ENCODE results near the gene RTP5. TPM values are rescaled to one million over a fixed set of nuclear protein-coding genes. Genes with fewer than 3 reads are reported as not detected.

The RTP5 gene
- total RNA-seq, 1 donor from 2014 or later, result not detected

GRCh38 chr2:241872313-241872642 lies 2.7 kb downstream of the RTP5 start:
- no peaks in the 10 kb centered on the region for H4K20me1 ChIP-seq (ENCODE audit: insufficient read depth, low read length)
- TF ChIP-seq CTCF (IDR thresholded peaks at IDR 0.05; ENCODE audit: insufficient read depth, low read depth, low read length), result no peak
- TF ChIP-seq EZH2 (IDR thresholded peaks at IDR 0.05; ENCODE audit: insufficient read depth, low read length), result no peak
- H3K4me2 ChIP-seq (ENCODE audit: low read length), result no peak overlapping the region
- H3K27me3 ChIP-seq (ENCODE audit: insufficient read depth, low read length), result peaks cover 13% of the 10 kb centered on the region
- Mint-ChIP-seq H3K4me3 (ENCODE audit: unreplicated experiment) (no peak overlapping the region), H3K4me1 (ENCODE audit: low read depth, unreplicated experiment) (no peaks in the 10 kb centered on the region), H3K9me3 (ENCODE audit: unreplicated experiment) (peaks cover 1% of the 10 kb centered on the region), H3K36me3 (ENCODE audit: low read depth, unreplicated experiment) (peaks cover 2% of the 10 kb centered on the region), H3K27me3 (ENCODE audit: low read depth, unreplicated experiment) (peaks cover 7% of the 10 kb centered on the region), H3K27ac (ENCODE audit: unreplicated experiment) (no peak overlapping the region)
- no peak overlapping the region for H3K27ac ChIP-seq (ENCODE audit: low read depth, low read length)
- no peaks in the 10 kb centered on the region for H3K4me1 ChIP-seq (ENCODE audit: insufficient read depth, low read length)
- no peaks in the 10 kb centered on the region for H3K79me2 ChIP-seq (ENCODE audit: insufficient read depth, low read length)
- H3K9me3 ChIP-seq (ENCODE audit: insufficient read depth, low read depth, low read length), result no peaks in the 10 kb centered on the region
- H3K36me3 ChIP-seq (ENCODE audit: insufficient read depth, low read length), result no peaks in the 10 kb centered on the region
- no peak overlapping the region for H2AFZ ChIP-seq (ENCODE audit: low read depth, low read length)
- FAIRE-seq (no peak), DNase-seq (ENCODE audit: low read depth) (no peak)
- H3K9ac ChIP-seq (ENCODE audit: low read length), result no peak overlapping the region
- H3K4me3 ChIP-seq (ENCODE audit: insufficient read depth, low read depth, low read length), result no peak overlapping the region

DNA sequence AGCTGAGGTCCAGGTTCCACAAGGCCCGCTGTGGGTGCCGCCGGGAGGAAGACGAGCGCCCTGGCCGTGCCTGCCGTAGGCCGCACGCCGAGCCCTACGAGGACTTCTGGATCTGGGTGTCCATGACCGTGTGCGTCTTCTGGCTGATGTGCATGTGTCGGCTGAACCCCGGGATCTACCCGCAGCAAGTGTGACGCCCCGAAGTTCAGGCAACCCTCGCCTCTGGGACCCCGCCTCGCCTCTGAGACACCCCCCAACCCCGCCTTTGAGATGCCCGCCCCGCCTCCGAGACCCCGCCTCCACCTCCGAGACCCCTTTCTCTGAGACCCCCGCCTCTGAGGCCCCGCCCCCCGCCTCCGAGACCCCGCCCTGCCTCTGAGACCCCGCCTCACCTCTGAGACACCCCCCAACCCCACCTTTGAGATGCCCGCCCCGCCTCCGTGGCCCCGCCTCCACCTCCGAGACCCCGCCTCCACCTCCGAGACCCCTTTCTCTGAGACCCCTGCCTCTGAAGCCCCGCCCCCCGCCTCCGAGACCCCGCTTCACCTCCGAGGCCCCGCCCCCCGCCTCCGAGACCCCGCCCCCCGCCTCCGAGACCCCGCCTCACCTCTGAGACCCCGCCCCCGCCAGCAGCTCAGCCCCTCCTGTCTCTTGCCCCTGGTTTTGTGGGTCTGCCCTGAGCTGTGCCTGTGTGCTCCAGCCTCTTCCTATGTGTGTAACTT lies 3.7 kb downstream of the RTP5 start:
- Mint-ChIP-seq H3K4me3 (ENCODE audit: unreplicated experiment) (no peak overlapping the region), H3K27me3 (ENCODE audit: low read depth, unreplicated experiment) (peaks cover 4% of the 10 kb centered on the region), H3K9me3 (ENCODE audit: unreplicated experiment) (peaks cover 1% of the 10 kb centered on the region), H3K36me3 (ENCODE audit: low read depth, unreplicated experiment) (peaks cover 2% of the 10 kb centered on the region), H3K4me1 (ENCODE audit: low read depth, unreplicated experiment) (no peaks in the 10 kb centered on the region), H3K27ac (ENCODE audit: unreplicated experiment) (no peak overlapping the region)
- no peak overlapping the region for H2AFZ ChIP-seq (ENCODE audit: low read depth, low read length)
- FAIRE-seq (no peak), DNase-seq (ENCODE audit: low read depth) (no peak)
- no peaks in the 10 kb centered on the region for H3K9me3 ChIP-seq (ENCODE audit: insufficient read depth, low read depth, low read length)
- no peak overlapping the region for H3K4me3 ChIP-seq (ENCODE audit: insufficient read depth, low read depth, low read length)
- TF ChIP-seq CTCF (IDR thresholded peaks at IDR 0.05; ENCODE audit: insufficient read depth, low read depth, low read length) (no peak), EZH2 (IDR thresholded peaks at IDR 0.05; ENCODE audit: insufficient read depth, low read length) (no peak)
- H4K20me1 ChIP-seq (ENCODE audit: insufficient read depth, low read length), result no peaks in the 10 kb centered on the region
- H3K27me3 ChIP-seq (ENCODE audit: insufficient read depth, low read length), result peaks cover 8% of the 10 kb centered on the region
- H3K4me2 ChIP-seq (ENCODE audit: low read length), result no peak overlapping the region
- no peaks in the 10 kb centered on the region for H3K4me1 ChIP-seq (ENCODE audit: insufficient read depth, low read length)
- H3K9ac ChIP-seq (ENCODE audit: low read length), result no peak overlapping the region
- no peaks in the 10 kb centered on the region for H3K36me3 ChIP-seq (ENCODE audit: insufficient read depth, low read length)
- H3K79me2 ChIP-seq (ENCODE audit: insufficient read depth, low read length), result no peaks in the 10 kb centered on the region
- H3K27ac ChIP-seq (ENCODE audit: low read depth, low read length), result no peak overlapping the region

GRCh38 chr2:241873803-241874110 lies 4.2 kb downstream of the RTP5 start:
- no peak overlapping the region for H3K9ac ChIP-seq (ENCODE audit: low read length)
- Mint-ChIP-seq H3K9me3 (ENCODE audit: unreplicated experiment) (peaks cover 1% of the 10 kb centered on the region), H3K27me3 (ENCODE audit: low read depth, unreplicated experiment) (peaks cover 4% of the 10 kb centered on the region), H3K27ac (ENCODE audit: unreplicated experiment) (no peak overlapping the region), H3K4me1 (ENCODE audit: low read depth, unreplicated experiment) (no peaks in the 10 kb centered on the region), H3K36me3 (ENCODE audit: low read depth, unreplicated experiment) (peaks cover 2% of the 10 kb centered on the region), H3K4me3 (ENCODE audit: unreplicated experiment) (no peak overlapping the region)
- H3K79me2 ChIP-seq (ENCODE audit: insufficient read depth, low read length), result no peaks in the 10 kb centered on the region
- H3K36me3 ChIP-seq (ENCODE audit: insufficient read depth, low read length), result no peaks in the 10 kb centered on the region
- peaks cover 6% of the 10 kb centered on the region for H3K27me3 ChIP-seq (ENCODE audit: insufficient read depth, low read length)
- no peak overlapping the region for H3K4me3 ChIP-seq (ENCODE audit: insufficient read depth, low read depth, low read length)
- H2AFZ ChIP-seq (ENCODE audit: low read depth, low read length), result no peak overlapping the region
- no peak overlapping the region for H3K27ac ChIP-seq (ENCODE audit: low read depth, low read length)
- H3K9me3 ChIP-seq (ENCODE audit: insufficient read depth, low read depth, low read length), result no peaks in the 10 kb centered on the region
- no peaks in the 10 kb centered on the region for H3K4me1 ChIP-seq (ENCODE audit: insufficient read depth, low read length)
- H3K4me2 ChIP-seq (ENCODE audit: low read length), result no peak overlapping the region
- TF ChIP-seq EZH2 (IDR thresholded peaks at IDR 0.05; ENCODE audit: insufficient read depth, low read length) (no peak), CTCF (IDR thresholded peaks at IDR 0.05; ENCODE audit: insufficient read depth, low read depth, low read length) (no peak)
- FAIRE-seq (no peak), DNase-seq (ENCODE audit: low read depth) (no peak)
- no peaks in the 10 kb centered on the region for H4K20me1 ChIP-seq (ENCODE audit: insufficient read depth, low read length)
